GM12865 (cell line): ENCODE measurements around the gene CBX7.

ENCODE experiments used
- DNase-seq: peaks from one replicate; pipeline ENCODE4 v3.0.0; 2010; ENCODE audit warnings: low read depth
- H3K4me3 ChIP-seq: 2 replicates; pipeline ENCODE4 v1.5.1; 2011; ENCODE audit warnings: mild to moderate bottlenecking, low read depth, low read length, control low read depth
- TF ChIP-seq, protein P1 (sequence below): IDR thresholded peaks from 2 replicates; pipeline ENCODE4 v1.5.1; 2011; ENCODE audit warnings: low read length, control low read depth, low read depth, inconsistent platforms; ENCODE audit not compliant: insufficient read depth; ENCODE audit errors: missing control alignments

Gene CBX7

DNA sequence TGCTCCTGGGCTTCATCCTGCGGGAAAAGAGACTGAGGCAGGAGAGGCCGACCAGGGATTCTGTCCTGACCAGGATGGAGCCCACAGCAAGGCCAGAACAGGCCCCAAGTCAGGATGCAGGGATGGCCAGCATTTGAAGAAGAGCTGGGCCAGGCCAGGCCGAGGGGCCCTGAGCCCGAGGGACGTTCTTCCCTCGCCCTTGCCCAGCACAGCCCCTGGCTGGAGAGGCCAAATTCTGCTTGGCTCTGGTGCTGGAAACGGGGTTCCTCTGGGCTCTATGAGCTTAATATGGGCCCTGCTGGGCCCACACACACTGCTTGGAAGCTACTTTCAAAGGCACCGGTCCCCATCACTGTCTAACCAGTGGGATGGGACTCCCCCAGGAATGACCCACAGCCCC lies 67.8 kb downstream of the CBX7 start:
- TF ChIP-seq, protein P1, sequence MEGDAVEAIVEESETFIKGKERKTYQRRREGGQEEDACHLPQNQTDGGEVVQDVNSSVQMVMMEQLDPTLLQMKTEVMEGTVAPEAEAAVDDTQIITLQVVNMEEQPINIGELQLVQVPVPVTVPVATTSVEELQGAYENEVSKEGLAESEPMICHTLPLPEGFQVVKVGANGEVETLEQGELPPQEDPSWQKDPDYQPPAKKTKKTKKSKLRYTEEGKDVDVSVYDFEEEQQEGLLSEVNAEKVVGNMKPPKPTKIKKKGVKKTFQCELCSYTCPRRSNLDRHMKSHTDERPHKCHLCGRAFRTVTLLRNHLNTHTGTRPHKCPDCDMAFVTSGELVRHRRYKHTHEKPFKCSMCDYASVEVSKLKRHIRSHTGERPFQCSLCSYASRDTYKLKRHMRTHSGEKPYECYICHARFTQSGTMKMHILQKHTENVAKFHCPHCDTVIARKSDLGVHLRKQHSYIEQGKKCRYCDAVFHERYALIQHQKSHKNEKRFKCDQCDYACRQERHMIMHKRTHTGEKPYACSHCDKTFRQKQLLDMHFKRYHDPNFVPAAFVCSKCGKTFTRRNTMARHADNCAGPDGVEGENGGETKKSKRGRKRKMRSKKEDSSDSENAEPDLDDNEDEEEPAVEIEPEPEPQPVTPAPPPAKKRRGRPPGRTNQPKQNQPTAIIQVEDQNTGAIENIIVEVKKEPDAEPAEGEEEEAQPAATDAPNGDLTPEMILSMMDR, result no peak
- DNase-seq, result no peak

DNA sequence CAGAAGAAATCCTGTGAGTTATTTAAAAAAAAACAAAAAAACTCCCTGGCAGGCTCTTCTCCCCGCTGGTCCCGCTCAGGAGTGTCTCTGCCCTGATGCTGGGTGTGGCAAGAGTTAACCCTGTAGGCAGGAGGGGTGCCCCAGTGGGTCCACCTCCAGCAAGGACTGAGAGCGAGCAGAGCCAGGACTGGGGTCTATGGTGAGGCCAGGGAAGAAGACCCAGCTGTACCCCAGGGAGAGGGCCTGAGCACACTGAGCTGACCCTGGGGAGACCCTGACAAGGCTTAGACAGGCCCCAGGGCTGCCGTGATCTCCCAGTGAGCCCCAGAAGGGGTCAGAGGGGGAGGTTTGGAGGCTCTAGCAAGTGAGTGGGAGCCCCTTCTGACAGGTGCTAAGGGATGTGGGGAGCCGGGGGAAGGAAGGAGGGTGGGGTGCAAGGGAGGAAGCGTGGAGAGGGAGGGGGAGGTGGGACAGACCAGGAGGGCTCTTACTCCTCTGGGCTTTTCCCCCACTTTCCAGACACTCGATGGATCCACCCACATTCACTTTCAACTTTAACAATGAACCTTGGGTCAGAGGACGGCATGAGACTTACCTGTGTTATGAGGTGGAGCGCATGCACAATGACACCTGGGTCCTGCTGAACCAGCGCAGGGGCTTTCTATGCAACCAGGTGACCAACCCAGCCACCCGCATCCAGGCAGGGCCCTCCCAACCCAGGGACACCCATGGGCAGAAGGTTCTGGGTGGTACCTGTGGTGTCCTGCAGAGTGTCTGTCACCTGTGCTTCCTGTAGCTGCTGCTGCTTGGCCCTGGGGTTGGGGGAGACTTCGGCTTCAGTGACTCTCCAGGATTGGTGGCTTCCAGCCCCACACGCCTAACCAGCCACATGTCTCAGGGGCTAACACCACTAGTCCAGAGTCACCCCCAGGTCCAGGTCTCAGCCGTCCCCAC lies 69.0 kb downstream of the CBX7 start:
- TF ChIP-seq, protein P1, result no peak
- no peak overlapping the region for H3K4me3 ChIP-seq
- DNase-seq, result no peak

More for the DNA sequence above, 67.8 kb downstream of the CBX7 start:
- H3K4me3 ChIP-seq, result no peak overlapping the region

DNA sequence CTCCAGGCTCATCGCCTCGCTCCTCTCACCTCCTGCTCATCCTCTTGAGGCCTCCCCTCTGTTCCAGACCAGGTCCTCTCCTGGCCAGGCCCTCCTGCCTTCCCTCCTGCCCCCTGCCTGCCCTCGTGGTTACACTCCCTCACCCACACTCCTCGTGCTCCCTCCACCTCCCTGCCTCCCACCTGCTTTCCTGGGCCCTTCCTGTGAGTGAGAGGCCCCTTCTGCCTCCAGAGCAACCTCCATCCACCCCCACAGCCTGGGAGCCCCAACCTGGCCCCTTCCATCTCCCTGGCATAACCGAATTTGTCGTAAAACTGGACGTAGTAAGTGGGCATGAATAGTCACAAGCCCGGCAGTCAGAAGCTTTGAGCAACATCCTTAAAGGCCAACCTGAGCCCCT lies 70.9 kb downstream of the CBX7 start:
- TF ChIP-seq, protein P1, result no peak
- H3K4me3 ChIP-seq, result no peak overlapping the region
- no peak for DNase-seq

DNA sequence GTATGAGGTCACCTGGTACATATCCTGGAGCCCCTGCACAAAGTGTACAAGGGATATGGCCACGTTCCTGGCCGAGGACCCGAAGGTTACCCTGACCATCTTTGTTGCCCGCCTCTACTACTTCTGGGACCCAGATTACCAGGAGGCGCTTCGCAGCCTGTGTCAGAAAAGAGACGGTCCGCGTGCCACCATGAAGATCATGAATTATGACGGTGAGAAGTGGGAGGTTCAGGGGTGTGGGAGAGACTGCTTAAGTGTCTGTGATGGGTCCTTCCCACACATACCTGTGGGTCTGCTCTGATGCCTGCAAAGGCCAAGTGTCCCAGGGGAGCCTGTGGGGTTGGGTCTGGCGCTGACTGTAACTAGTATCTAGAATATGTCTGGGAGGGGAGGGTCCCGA lies 71.5 kb downstream of the CBX7 start:
- TF ChIP-seq, protein P1, result no peak
- H3K4me3 ChIP-seq, result no peak overlapping the region
- no peak for DNase-seq
